ENCODE data around the gene PACS1. TPM values are rescaled to one million over a fixed set of nuclear protein-coding genes. Genes with fewer than 3 reads are reported as not detected.

PACS1 gene
- total RNA-seq, 1 experiment from 2014 or later: 47.9 TPM

DNA sequence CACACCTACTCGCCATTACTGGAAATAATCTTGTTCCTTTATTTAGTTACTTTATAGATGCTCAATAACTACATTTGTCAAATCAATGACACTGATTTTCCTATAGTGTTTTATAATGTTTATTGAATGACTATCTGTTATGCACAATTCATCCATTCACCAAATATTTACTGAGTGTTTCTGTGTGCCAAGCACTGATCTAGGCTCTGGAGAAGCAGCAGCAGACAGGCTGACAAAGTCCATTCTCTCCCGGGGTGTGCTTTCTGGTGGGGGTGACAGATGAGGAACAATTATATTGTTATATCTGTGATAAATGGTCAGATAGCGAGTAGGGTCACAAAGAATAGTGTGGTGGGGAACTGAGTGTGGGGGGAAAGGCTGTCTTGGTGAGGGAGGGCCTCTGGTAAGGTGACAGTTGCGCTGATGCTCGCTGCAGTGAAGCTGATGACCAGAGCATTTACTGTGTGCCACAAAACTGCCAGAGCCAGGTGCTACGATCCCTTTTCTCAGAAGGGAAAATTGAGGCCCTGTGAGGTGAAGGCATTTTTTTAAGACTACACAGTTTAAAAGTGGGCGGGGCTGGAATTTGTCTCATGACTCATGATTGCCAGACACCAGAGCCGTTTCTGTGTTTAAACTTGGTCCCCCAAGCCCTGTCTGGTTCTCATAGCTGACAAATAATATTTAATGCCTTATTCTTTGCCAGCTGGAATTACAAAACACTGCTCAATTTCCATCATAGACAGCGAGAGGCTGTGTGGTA lies 10.2 kb downstream of the PACS1 start:
- H3K9me3 Mint-ChIP-seq (ENCODE audit: low read depth, unreplicated experiment): no peaks in the 10 kb centered on the region
- DNase-seq: peak; percentile 37
- H3K27me3 Mint-ChIP-seq (ENCODE audit: unreplicated experiment): no peaks in the 10 kb centered on the region
- no TSS peak for BruUV-seq (replicated peaks)
- peaks cover 47% of the 10 kb centered on the region for H3K4me1 Mint-ChIP-seq (ENCODE audit: low read depth, unreplicated experiment)
- H3K27ac Mint-ChIP-seq (ENCODE audit: unreplicated experiment): no peak overlapping the region
- TF ChIP-seq, protein P1, sequence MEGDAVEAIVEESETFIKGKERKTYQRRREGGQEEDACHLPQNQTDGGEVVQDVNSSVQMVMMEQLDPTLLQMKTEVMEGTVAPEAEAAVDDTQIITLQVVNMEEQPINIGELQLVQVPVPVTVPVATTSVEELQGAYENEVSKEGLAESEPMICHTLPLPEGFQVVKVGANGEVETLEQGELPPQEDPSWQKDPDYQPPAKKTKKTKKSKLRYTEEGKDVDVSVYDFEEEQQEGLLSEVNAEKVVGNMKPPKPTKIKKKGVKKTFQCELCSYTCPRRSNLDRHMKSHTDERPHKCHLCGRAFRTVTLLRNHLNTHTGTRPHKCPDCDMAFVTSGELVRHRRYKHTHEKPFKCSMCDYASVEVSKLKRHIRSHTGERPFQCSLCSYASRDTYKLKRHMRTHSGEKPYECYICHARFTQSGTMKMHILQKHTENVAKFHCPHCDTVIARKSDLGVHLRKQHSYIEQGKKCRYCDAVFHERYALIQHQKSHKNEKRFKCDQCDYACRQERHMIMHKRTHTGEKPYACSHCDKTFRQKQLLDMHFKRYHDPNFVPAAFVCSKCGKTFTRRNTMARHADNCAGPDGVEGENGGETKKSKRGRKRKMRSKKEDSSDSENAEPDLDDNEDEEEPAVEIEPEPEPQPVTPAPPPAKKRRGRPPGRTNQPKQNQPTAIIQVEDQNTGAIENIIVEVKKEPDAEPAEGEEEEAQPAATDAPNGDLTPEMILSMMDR (IDR thresholded peaks at IDR 0.05; ENCODE audit: unreplicated experiment): no peak
- no peak overlapping the region for H3K4me3 Mint-ChIP-seq (ENCODE audit: low read depth, unreplicated experiment)
- CTCF ChIA-PET: interaction anchor here (0.6 to 1.3 kb wide), 4 partner anchors 12 to 331 kb away, joined by 3 to 5 read pairs (median 3); partner anchors contain the start of gene MUS81
- intact Hi-C loops (cut with micrococcal nuclease; ENCODE audit: unreplicated experiment): loop anchor here (2.0 to 5.0 kb wide), 2 partner anchors 37 to 57 kb away; no protein-coding TSS in a partner anchor
- H3K36me3 Mint-ChIP-seq (ENCODE audit: insufficient read depth, unreplicated experiment): no peaks in the 10 kb centered on the region

- DNase-seq: peak; percentile 64
- intact Hi-C loops (cut with micrococcal nuclease; ENCODE audit: unreplicated experiment): loop anchor here (2.0 to 5.0 kb wide), 2 partner anchors 36 to 55 kb away; no protein-coding TSS in a partner anchor
- CTCF ChIA-PET: interaction anchor here (0.6 to 1.3 kb wide), 4 partner anchors 14 to 312 kb away, joined by 3 to 6 read pairs (median 4); no protein-coding TSS in a partner anchor
- H3K36me3 Mint-ChIP-seq (ENCODE audit: insufficient read depth, unreplicated experiment): no peaks in the 10 kb centered on the region
- TF ChIP-seq, protein P1 (IDR thresholded peaks at IDR 0.05; ENCODE audit: unreplicated experiment): no peak
- no peak overlapping the region for H3K27ac Mint-ChIP-seq (ENCODE audit: unreplicated experiment)
- H3K27me3 Mint-ChIP-seq (ENCODE audit: unreplicated experiment): no peaks in the 10 kb centered on the region
- no peaks in the 10 kb centered on the region for H3K9me3 Mint-ChIP-seq (ENCODE audit: low read depth, unreplicated experiment)
- peaks cover 47% of the 10 kb centered on the region for H3K4me1 Mint-ChIP-seq (ENCODE audit: low read depth, unreplicated experiment)
- BruUV-seq (replicated peaks): no TSS peak
- H3K4me3 Mint-ChIP-seq (ENCODE audit: low read depth, unreplicated experiment): no peak overlapping the region
These were observed 11.4 kb downstream of the PACS1 start for GRCh38 chr11:66081505-66081904.

GRCh38 chr11:66082946-66083698 lies 13.1 kb downstream of the PACS1 start:
- intact Hi-C loops (cut with micrococcal nuclease; ENCODE audit: unreplicated experiment): loop anchor here (5.0 kb wide), 1 partner anchor 34 kb away; no protein-coding TSS in a partner anchor
- H3K4me1 Mint-ChIP-seq (ENCODE audit: low read depth, unreplicated experiment): peaks cover 47% of the 10 kb centered on the region
- H3K36me3 Mint-ChIP-seq (ENCODE audit: insufficient read depth, unreplicated experiment): no peaks in the 10 kb centered on the region
- no peak overlapping the region for H3K4me3 Mint-ChIP-seq (ENCODE audit: low read depth, unreplicated experiment)
- TF ChIP-seq, protein P1 (IDR thresholded peaks at IDR 0.05; ENCODE audit: unreplicated experiment): no peak
- no peak for DNase-seq
- BruUV-seq (replicated peaks): no TSS peak
- no peak overlapping the region for H3K27ac Mint-ChIP-seq (ENCODE audit: unreplicated experiment)
- H3K27me3 Mint-ChIP-seq (ENCODE audit: unreplicated experiment): no peaks in the 10 kb centered on the region
- CTCF ChIA-PET: interaction anchor here (0.7 kb wide), 1 partner anchor 14 kb away, joined by 3 read pairs; no protein-coding TSS in a partner anchor
- no peaks in the 10 kb centered on the region for H3K9me3 Mint-ChIP-seq (ENCODE audit: low read depth, unreplicated experiment)

DNA sequence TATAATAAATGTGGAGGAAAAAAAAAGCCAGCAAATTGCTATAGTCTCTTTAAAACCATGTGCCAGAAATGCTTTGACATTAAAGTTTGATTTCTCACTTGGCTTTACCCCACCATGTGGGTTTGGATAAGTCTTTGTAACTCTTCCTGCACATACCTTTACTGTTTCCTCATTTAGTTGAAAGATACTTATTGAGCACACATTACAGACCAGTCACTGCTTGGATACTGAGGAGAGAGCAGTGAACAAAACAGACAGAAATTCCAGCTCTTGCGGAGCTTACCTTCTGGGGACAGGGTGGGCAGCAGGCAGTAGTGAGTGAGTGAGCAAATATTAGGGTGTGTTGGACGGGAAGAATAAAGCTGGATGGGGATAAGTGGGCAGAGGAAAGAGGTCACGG lies 13.7 kb downstream of the PACS1 start:
- Mint-ChIP-seq H3K4me3 (ENCODE audit: low read depth, unreplicated experiment) (no peak overlapping the region), H3K36me3 (ENCODE audit: insufficient read depth, unreplicated experiment) (no peaks in the 10 kb centered on the region), H3K27ac (ENCODE audit: unreplicated experiment) (no peak overlapping the region), H3K4me1 (ENCODE audit: low read depth, unreplicated experiment) (peaks cover 47% of the 10 kb centered on the region), H3K9me3 (ENCODE audit: low read depth, unreplicated experiment) (no peaks in the 10 kb centered on the region), H3K27me3 (ENCODE audit: unreplicated experiment) (no peaks in the 10 kb centered on the region)
- intact Hi-C loops (cut with micrococcal nuclease; ENCODE audit: unreplicated experiment): loop anchor here (5.0 kb wide), 1 partner anchor 34 kb away; no protein-coding TSS in a partner anchor
- BruUV-seq (replicated peaks): no TSS peak
- TF ChIP-seq, protein P1 (IDR thresholded peaks at IDR 0.05; ENCODE audit: unreplicated experiment): no peak
- DNase-seq: no peak
- CTCF ChIA-PET: interaction anchor here (0.7 kb wide), 1 partner anchor 15 kb away, joined by 3 read pairs; no protein-coding TSS in a partner anchor
